ENCODE measurements around the gene PPP1R14D.

DNA sequence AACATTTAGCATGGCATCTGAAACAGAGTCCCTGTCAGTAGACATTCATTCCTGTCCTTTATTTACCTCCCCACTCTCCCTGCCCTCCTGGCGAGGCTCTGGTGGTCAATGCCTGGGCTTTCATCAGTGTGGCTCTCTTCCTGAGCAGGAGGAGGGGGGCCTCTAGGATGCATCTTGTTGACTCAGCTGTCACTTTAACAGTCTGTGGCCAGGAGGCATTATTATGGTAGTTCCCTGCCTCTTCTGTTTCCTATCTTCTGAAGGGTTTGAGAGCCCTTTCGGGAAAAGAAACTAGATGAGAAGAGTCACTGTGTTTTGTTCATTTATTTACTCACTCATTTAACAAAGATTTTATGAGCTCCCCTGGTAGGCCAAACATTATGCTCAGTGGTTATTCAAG lies 2.4 kb upstream of the PPP1R14D start:
- TF ChIP-seq, protein P1, sequence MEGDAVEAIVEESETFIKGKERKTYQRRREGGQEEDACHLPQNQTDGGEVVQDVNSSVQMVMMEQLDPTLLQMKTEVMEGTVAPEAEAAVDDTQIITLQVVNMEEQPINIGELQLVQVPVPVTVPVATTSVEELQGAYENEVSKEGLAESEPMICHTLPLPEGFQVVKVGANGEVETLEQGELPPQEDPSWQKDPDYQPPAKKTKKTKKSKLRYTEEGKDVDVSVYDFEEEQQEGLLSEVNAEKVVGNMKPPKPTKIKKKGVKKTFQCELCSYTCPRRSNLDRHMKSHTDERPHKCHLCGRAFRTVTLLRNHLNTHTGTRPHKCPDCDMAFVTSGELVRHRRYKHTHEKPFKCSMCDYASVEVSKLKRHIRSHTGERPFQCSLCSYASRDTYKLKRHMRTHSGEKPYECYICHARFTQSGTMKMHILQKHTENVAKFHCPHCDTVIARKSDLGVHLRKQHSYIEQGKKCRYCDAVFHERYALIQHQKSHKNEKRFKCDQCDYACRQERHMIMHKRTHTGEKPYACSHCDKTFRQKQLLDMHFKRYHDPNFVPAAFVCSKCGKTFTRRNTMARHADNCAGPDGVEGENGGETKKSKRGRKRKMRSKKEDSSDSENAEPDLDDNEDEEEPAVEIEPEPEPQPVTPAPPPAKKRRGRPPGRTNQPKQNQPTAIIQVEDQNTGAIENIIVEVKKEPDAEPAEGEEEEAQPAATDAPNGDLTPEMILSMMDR (IDR thresholded peaks at IDR 0.05; ENCODE audit: insufficient read depth, low read length, poor library complexity, severe bottlenecking) = no peak
- TF ChIP-seq EZH2phosphoT487 (conservative IDR thresholded peaks at IDR 0.05; ENCODE audit: low read length) = no peak

All from SU-DHL-6 (cell line).